ENCODE data around the gene NDE1.

GRCh38 chr16:15689290-15689689 lies 39.2 kb downstream of the NDE1 start:
- TF ChIP-seq, protein P1, sequence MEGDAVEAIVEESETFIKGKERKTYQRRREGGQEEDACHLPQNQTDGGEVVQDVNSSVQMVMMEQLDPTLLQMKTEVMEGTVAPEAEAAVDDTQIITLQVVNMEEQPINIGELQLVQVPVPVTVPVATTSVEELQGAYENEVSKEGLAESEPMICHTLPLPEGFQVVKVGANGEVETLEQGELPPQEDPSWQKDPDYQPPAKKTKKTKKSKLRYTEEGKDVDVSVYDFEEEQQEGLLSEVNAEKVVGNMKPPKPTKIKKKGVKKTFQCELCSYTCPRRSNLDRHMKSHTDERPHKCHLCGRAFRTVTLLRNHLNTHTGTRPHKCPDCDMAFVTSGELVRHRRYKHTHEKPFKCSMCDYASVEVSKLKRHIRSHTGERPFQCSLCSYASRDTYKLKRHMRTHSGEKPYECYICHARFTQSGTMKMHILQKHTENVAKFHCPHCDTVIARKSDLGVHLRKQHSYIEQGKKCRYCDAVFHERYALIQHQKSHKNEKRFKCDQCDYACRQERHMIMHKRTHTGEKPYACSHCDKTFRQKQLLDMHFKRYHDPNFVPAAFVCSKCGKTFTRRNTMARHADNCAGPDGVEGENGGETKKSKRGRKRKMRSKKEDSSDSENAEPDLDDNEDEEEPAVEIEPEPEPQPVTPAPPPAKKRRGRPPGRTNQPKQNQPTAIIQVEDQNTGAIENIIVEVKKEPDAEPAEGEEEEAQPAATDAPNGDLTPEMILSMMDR (optimal IDR thresholded peaks at IDR 0.05 in 1 of 3, IDR thresholded peaks at IDR 0.05 in 1 of 3, conservative IDR thresholded peaks at IDR 0.05 in 1 of 3; ENCODE audit: extremely low read depth in 1 of 3, insufficient read depth in 2 of 3, low read length in 3 of 3): no peak
- TF ChIP-seq EZH2 (IDR thresholded peaks at IDR 0.05; ENCODE audit: low read length): no peak

All from keratinocyte (primary cell).